ENCODE data around the gene FGFR3. TPM values are rescaled to one million over a fixed set of nuclear protein-coding genes. Genes with fewer than 3 reads are reported as not detected.

The FGFR3 gene
- 16.4 and 164 TPM in 2 replicates for total RNA-seq

DNA sequence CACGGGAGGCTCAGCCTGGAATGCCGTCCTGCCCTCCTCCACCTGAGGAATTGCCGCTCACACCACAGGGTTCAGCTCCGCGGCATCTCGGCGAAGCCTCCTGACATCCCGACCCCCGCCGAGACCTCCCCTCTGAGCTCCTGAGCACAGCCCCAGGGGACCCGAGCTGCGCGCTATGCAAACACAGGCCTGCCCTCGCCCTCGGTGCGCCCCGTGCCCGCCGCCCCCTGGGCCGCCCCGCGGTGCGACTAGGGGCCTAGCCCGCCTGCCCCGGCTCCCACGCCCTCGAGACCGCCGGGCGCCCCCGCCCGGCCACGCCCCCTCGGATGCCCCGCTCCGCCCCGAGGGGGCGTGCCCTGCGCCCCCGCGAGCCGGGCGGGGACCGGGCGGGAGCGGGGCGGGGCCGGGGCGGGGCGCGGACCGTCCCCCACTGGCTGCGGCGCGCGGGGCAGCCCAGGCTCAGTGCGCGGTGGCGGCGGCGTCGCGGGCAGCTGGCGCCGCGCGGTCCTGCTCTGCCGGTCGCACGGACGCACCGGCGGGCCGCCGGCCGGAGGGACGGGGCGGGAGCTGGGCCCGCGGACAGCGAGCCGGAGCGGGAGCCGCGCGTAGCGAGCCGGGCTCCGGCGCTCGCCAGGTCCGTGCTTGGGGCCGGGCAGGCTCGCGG lies at the start of gene FGFR3:
FGFR3 (plus strand) TSS at position 462 of the 664 bp plus-strand sequence. CDS start 642 bp downstream, outside the sequence.

DNA sequence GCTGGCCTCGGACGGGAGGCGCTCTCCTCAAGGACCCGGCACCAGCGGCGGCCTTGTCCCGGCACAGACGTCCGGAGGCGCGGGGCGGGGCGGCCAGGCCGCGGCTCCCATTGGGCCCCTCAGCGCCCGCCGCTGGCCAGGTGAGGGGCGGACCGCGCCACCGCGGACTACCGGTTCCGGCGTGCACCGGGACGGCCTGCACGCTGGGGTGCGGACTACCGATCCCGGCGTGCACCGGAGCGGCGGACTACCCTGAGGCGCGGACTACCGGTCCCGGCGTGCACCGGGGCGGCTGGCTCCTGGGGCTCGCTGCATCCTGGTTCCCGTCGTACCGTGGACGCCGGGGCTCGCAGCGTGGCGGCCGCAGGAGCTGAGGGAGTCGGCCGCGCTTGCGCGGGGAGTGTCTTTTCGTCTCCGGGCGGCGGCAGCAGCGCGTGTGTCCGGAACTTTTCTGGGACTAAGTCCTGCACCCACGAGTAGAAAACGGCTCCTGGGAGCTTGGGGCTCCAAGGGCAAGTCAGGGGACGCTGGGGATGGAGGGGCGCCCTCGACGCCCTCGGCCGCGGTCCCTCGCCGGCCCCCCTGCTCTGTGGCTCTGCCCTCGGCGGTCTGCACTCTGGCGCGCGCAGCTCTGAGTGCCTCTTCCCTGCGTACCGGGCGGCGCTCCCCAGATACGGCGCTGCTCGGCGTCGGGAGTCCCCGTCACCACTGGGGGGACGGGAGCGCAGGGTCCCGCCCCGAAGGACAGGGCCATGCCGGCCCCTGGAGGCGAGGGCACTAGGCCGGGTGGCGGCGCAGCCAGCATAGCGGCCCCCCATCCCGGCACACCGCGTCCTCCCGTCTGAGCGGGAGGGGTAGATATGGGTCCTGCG lies 63.2 kb downstream of the FGFR3 start, which contains the start of gene LETM1:
LETM1 (minus strand) TSS at position 86 of the 872 bp plus-strand sequence. CDS start 206 bp downstream, outside the sequence.

Other genes with a start within 250 kb of the FGFR3 start
- gene FAM53A, start 109.0 kb upstream of the FGFR3 start, total RNA-seq = 1.1 and 1.4 TPM in 2 replicates
- gene SLBP, start 81.0 kb upstream of the FGFR3 start, total RNA-seq = 56.4 and 66.0 TPM in 2 replicates
- 15.4 and 32.7 TPM in 2 replicates for gene TMEM129, start 72.0 kb upstream of the FGFR3 start, total RNA-seq
- 1.4 and 1.5 TPM in 2 replicates for gene TACC3, start 71.8 kb upstream of the FGFR3 start, total RNA-seq
- 131 and 146 TPM in 2 replicates for gene LETM1, start 62.9 kb downstream of the FGFR3 start, total RNA-seq
- gene NSD2, start 78.1 kb downstream of the FGFR3 start, total RNA-seq = 41.4 and 54.0 TPM in 2 replicates
- gene NELFA, start 215.7 kb downstream of the FGFR3 start, total RNA-seq = 21.9 and 24.2 TPM in 2 replicates